HG02642 (cell line): ENCODE measurements around the gene IFNL3.
"Not testable (repeated sequence)": the region's sequence is repeated elsewhere in the genome, so short reads cannot be mapped to it uniquely, and the experiment has no call there.

ENCODE experiments used
- ATAC-seq: cut with Tn5 transposase; IDR thresholded peaks from one replicate; pipeline ENCODE4 v1.9.1; 2021; ENCODE audit warnings: mild to moderate bottlenecking; ENCODE audit not compliant: unreplicated experiment, poor library complexity

The IFNL3 gene

GRCh38 chr19:39244410-39245100, at the start of gene IFNL3:
Gene IFNL3, minus strand, starts transcription at chr19:39245006. Its CDS starts 39 bp downstream, at chr19:39244967.
- ATAC-seq = not testable (repeated sequence)

GRCh38 chr19:39293394-39293793, 48.6 kb upstream of the IFNL3 start:
- no peak for ATAC-seq

GRCh38 chr19:39284032-39284431, 39.2 kb upstream of the IFNL3 start:
- ATAC-seq = no peak

GRCh38 chr19:39282021-39282420, 37.2 kb upstream of the IFNL3 start:
- no peak for ATAC-seq

- no peak for ATAC-seq
Observed at GRCh38 chr19:39277598-39277997, 32.8 kb upstream of the IFNL3 start.

GRCh38 chr19:39276740-39277139, 31.9 kb upstream of the IFNL3 start:
- ATAC-seq = no peak

GRCh38 chr19:39275578-39275977, 30.8 kb upstream of the IFNL3 start:
- ATAC-seq = no peak

- not testable (repeated sequence) for ATAC-seq
Observed at GRCh38 chr19:39273859-39274258, 29.1 kb upstream of the IFNL3 start.

GRCh38 chr19:39270036-39270871, 25.4 kb upstream of the IFNL3 start:
- ATAC-seq = no peak

GRCh38 chr19:39269369-39269768, 24.6 kb upstream of the IFNL3 start:
- not testable (repeated sequence) for ATAC-seq

GRCh38 chr19:39268531-39269223, 23.9 kb upstream of the IFNL3 start:
- not testable (repeated sequence) for ATAC-seq

GRCh38 chr19:39268085-39268484, 23.3 kb upstream of the IFNL3 start, which contains the start of gene IFNL2:
Gene IFNL2, plus strand, starts transcription at chr19:39268396. Its CDS starts 173 bp downstream, at chr19:39268569.
- not testable (repeated sequence) for ATAC-seq

- no peak for ATAC-seq
Observed at GRCh38 chr19:39265321-39265916, 20.6 kb upstream of the IFNL3 start.

- ATAC-seq = no peak
Observed at GRCh38 chr19:39264306-39265290, 19.8 kb upstream of the IFNL3 start.

GRCh38 chr19:39263912-39264305, 19.1 kb upstream of the IFNL3 start:
- ATAC-seq = no peak

- no peak for ATAC-seq
Observed at GRCh38 chr19:39262496-39262895, 17.7 kb upstream of the IFNL3 start.

- ATAC-seq = no peak
Observed at GRCh38 chr19:39261704-39262103, 16.9 kb upstream of the IFNL3 start.

- no peak for ATAC-seq
Observed at GRCh38 chr19:39257227-39257626, 12.4 kb upstream of the IFNL3 start.
